ENCODE measurements around the gene FANCD2OS.

Gene FANCD2OS

DNA sequence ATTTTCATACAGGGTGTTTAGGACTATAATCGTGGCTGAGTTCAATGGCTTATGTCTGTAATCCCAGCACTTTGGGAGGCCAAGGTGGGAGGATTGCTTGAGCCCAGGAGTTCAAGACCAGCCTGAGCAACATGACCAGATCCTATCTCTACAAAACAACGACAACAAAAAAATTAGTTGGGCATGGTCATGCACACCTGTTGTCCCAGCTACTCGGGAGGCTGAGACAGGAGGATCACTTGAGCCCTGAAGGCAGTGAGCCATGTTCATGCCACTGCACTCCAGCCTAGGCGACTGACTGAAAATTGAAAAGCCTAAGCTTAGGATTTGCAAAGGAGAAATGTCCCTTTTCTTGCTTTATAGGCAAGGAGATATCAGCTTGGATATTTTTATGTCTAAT, 8.9 kb upstream of the FANCD2OS start:
- Histone ChIP-seq H3K36me3 (peaks cover 4% of the 10 kb centered on the region), H3K27me3 (no peaks in the 10 kb centered on the region), H3K27ac (no peak overlapping the region), H3K4me1 (ENCODE audit: control insufficient read depth in 1 of 2, insufficient read depth in 1 of 2, low read depth in 1 of 2, low read length in 1 of 2) (peaks cover 20 to 21% of the 10 kb centered on the region in 2 experiments), H3K9me3 (no peaks in the 10 kb centered on the region), H3K4me3 (ENCODE audit: low read depth in 1 of 2, low read length in 1 of 2) (peak overlapping the region in 1 of 2 experiments; percentile 85)
- TF ChIP-seq, protein P1, sequence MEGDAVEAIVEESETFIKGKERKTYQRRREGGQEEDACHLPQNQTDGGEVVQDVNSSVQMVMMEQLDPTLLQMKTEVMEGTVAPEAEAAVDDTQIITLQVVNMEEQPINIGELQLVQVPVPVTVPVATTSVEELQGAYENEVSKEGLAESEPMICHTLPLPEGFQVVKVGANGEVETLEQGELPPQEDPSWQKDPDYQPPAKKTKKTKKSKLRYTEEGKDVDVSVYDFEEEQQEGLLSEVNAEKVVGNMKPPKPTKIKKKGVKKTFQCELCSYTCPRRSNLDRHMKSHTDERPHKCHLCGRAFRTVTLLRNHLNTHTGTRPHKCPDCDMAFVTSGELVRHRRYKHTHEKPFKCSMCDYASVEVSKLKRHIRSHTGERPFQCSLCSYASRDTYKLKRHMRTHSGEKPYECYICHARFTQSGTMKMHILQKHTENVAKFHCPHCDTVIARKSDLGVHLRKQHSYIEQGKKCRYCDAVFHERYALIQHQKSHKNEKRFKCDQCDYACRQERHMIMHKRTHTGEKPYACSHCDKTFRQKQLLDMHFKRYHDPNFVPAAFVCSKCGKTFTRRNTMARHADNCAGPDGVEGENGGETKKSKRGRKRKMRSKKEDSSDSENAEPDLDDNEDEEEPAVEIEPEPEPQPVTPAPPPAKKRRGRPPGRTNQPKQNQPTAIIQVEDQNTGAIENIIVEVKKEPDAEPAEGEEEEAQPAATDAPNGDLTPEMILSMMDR (IDR thresholded peaks at IDR 0.05) = no peak

DNA sequence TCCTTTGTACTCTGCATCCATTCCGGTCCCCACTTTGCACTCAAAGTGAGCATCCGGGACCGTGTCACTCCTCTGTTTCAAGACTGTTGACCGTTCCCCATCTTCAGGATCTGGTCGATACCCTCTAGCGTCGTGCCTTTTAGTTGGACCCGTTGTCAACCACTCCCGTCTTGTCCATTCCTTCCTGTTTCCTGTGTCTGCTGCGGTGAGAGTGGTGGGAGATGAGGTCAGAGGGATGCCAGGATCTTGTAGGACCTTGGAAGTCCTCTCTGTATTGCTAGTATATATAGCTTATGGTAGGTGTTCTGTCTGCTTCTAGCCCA, 8.0 kb upstream of the FANCD2OS start:
- H3K27me3 ChIP-seq = no peaks in the 10 kb centered on the region
- peaks cover 20 to 21% of the 10 kb centered on the region in 2 experiments for H3K4me1 ChIP-seq (ENCODE audit: control insufficient read depth in 1 of 2, insufficient read depth in 1 of 2, low read depth in 1 of 2, low read length in 1 of 2)
- no peaks in the 10 kb centered on the region for H3K9me3 ChIP-seq
- TF ChIP-seq, protein P1 (IDR thresholded peaks at IDR 0.05) = no peak
- H3K27ac ChIP-seq = peak overlapping the region; percentile 86
- H3K4me3 ChIP-seq (ENCODE audit: low read depth in 1 of 2, low read length in 1 of 2) = peak overlapping the region; percentile 85
- peaks cover 3% of the 10 kb centered on the region for H3K36me3 ChIP-seq

DNA sequence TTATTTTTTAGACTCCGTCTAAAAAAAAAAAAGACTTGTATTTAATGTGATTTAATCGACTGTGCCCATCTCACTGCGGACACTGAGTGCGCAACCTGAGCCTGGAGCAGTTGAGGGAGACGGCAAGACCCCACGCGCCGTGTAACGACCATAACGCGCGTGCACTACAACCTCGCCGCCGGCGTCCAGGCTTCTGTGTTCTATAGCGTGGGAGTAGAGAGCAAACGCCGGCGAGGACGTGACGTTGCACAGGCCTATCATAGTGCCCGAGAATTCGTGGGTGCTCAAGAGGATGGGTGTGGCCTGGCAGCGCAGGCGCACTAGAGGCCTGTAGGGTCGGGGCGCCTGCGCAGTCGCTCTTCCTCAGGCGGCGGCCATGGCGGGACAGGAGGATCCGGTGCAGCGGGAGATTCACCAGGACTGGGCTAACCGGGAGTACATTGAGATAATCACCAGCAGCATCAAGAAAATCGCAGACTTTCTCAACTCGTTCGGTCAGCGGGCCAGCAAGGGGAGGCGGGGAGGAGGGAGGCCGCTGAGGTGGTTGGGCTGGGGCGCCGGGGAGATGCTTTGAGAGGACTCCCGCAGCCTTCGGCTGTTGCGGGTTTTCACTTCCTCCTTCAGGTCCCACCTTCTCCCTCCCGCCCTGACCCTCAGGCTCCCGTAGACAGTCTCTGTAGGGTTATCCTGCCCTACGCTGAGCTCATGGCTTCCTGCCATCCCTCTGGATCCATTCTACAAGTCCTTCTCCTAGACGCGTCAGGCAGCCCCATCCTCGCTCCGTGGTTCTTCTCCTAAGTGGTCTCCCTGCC, 7.5 kb upstream of the FANCD2OS start, which contains the start of gene BRK1:
BRK1 (plus strand) TSS at position 350 of the 812 bp plus-strand sequence; CDS start at position 377, 27 bp downstream.
- TF ChIP-seq, protein P1 (IDR thresholded peaks at IDR 0.05) = peak; percentile 37
- no peaks in the 10 kb centered on the region for H3K27me3 ChIP-seq
- peaks cover 3% of the 10 kb centered on the region for H3K36me3 ChIP-seq
- H3K4me3 ChIP-seq (ENCODE audit: low read depth in 1 of 2, low read length in 1 of 2) = peak within 1 kb of the TSS; percentile 85
- H3K4me1 ChIP-seq (ENCODE audit: control insufficient read depth in 1 of 2, insufficient read depth in 1 of 2, low read depth in 1 of 2, low read length in 1 of 2) = peaks cover 20 to 21% of the 10 kb centered on the region in 2 experiments
- H3K9me3 ChIP-seq = no peaks in the 10 kb centered on the region
- peak within 1 kb of the TSS; percentile 86 for H3K27ac ChIP-seq

DNA sequence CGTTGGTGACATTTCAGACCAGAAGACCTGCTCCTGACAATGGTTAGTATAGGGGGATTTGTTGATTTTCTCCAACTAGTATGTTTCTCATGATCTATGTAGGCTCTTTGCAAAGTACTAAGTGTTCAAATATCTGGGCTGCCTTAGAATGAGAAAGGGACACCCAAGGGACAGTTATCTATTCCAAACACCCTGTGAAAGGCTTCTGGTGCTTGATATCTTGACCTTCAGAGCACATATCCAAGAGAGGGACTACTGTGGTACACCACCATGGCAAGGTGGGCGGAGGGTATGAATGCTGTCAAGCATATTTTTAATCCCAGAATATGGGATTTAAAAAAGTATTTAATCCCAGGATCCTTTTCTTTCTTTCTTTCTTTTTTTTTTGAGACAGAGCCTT, 1.1 kb downstream of the FANCD2OS start:
- H3K27me3 ChIP-seq = no peaks in the 10 kb centered on the region
- H3K4me3 ChIP-seq (ENCODE audit: low read depth in 1 of 2, low read length in 1 of 2) = no peak overlapping the region
- TF ChIP-seq, protein P1 (IDR thresholded peaks at IDR 0.05) = no peak
- H3K4me1 ChIP-seq (ENCODE audit: control insufficient read depth in 1 of 2, insufficient read depth in 1 of 2, low read depth in 1 of 2, low read length in 1 of 2) = no peaks in the 10 kb centered on the region
- H3K36me3 ChIP-seq = no peaks in the 10 kb centered on the region
- no peak overlapping the region for H3K27ac ChIP-seq
- no peaks in the 10 kb centered on the region for H3K9me3 ChIP-seq

DNA sequence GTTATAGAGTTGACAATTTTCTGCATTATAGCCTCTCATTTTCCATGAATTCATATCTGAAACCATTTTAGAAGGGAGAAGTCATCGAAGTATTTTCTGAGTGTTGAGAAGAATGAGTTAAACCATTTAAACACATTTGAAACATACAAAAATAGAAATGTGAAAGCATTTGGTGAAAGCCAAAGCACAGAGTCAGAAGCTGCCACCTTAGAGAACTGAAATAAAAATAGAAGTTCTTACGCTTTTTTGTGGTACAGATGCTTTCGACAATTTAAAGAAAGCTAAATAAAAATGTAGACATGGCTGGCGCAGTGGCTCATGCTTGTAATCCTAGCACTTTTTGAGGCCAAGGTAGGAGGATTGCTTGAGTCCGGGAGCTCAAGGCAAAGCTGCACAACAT, 9.0 kb downstream of the FANCD2OS start:
- H3K9me3 ChIP-seq = no peaks in the 10 kb centered on the region
- H3K4me1 ChIP-seq (ENCODE audit: control insufficient read depth in 1 of 2, insufficient read depth in 1 of 2, low read depth in 1 of 2, low read length in 1 of 2) = no peaks in the 10 kb centered on the region
- H3K27ac ChIP-seq = no peak overlapping the region
- peaks cover 62% of the 10 kb centered on the region for H3K36me3 ChIP-seq
- H3K4me3 ChIP-seq (ENCODE audit: low read depth in 1 of 2, low read length in 1 of 2) = no peak overlapping the region
- no peaks in the 10 kb centered on the region for H3K27me3 ChIP-seq
- TF ChIP-seq, protein P1 (IDR thresholded peaks at IDR 0.05) = no peak

Data from neutrophil (primary cell).